K562 (cell line): ENCODE data around the gene JMJD1C. TPM values are rescaled to one million over a fixed set of nuclear protein-coding genes. Genes with fewer than 3 reads are reported as not detected.
A peak's percentile ranks its signal among the peaks of the same experiment; 100 is the strongest.

Experiments
- BCOR ChIP-seq: fragments of 450-650 bp; IDR thresholded peaks from 2 replicates; pipeline ENCODE4 v1.6.1; 2016
- CCAR2 ChIP-seq: fragments of 200-400 bp; formaldehyde crosslinking; IDR thresholded peaks from 2 replicates; pipeline ENCODE4 v1.6.1; 2017; ENCODE audit warnings: mild to moderate bottlenecking, low read depth, low read length
- KAT2B ChIP-seq: IDR thresholded peaks from one replicate; pipeline ENCODE4 v1.6.1; 2012; ENCODE audit warnings: low read depth, mild to moderate bottlenecking, control low read depth, inconsistent platforms, low read length, moderate library complexity
- KLF10 ChIP-seq: fragments of 250-450 bp; sonication (Bioruptor Pico); IDR thresholded peaks from 2 replicates; pipeline ENCODE4 v1.6.1; 2021; ENCODE audit warnings: matching md5 sums
- MITF ChIP-seq: IDR thresholded peaks from 2 replicates; pipeline ENCODE4 v1.6.1; 2014; ENCODE audit warnings: antibody characterized with exemption
- MYNN ChIP-seq, 2 experiments: sonication (generic); formaldehyde crosslinking in 1 of 2; IDR thresholded peaks; 2 replicates each; pipeline versions ENCODE4 v1.5.0 to v1.6.1; 2016 to 2020; ENCODE audit warnings: antibody characterized with exemption in 1 of 2, missing genetic modification reagents in 1 of 2
- PBX2 ChIP-seq, 2 experiments: IDR thresholded peaks in 1 of 2; conservative IDR thresholded peaks in 1 of 2; 2 replicates each; pipeline ENCODE4 v1.6.1; 2016; ENCODE audit warnings: low read depth in 2 of 2, mild to moderate bottlenecking in 1 of 2, missing compliant biosample characterization in 1 of 2, missing genetic modification characterization in 1 of 2, moderate library complexity in 1 of 2
- PML ChIP-seq: IDR thresholded peaks from 2 replicates; pipeline ENCODE4 v1.6.1; 2012; ENCODE audit warnings: low read length, inconsistent platforms
- RHOXF2B ChIP-seq: fragments of 250-450 bp; sonication (Bioruptor Pico); conservative IDR thresholded peaks from 2 replicates; pipeline ENCODE4 v1.5.1; 2021
- SIX5 ChIP-seq, 2 experiments: IDR thresholded peaks; 2 replicates each; pipeline ENCODE4 v1.6.1; 2011; ENCODE audit warnings: low read length in 2 of 2, borderline replicate concordance in 1 of 2, low read depth in 1 of 2, mild to moderate bottlenecking in 1 of 2, moderate library complexity in 1 of 2; ENCODE audit not compliant: insufficient read depth in 1 of 2
- XRCC5 ChIP-seq: fragments of 200-400 bp; formaldehyde crosslinking; IDR thresholded peaks from 2 replicates; pipeline ENCODE4 v1.6.1; 2017; ENCODE audit warnings: low read depth, mild to moderate bottlenecking, low read length
- ZBTB1 ChIP-seq: sonication (generic); formaldehyde crosslinking; IDR thresholded peaks from 2 replicates; pipeline ENCODE4 v1.8.1; 2023; ENCODE audit warnings: missing genetic modification reagents, low read depth, mild to moderate bottlenecking, borderline replicate concordance
- ZNF407 ChIP-seq: fragments of 450-650 bp; IDR thresholded peaks from 2 replicates; pipeline ENCODE4 v1.6.1; 2016; ENCODE audit warnings: low read depth
- ZNF76 ChIP-seq: fragments of 250-450 bp; sonication (Bioruptor Pico); IDR thresholded peaks from 2 replicates; pipeline ENCODE4 v1.4.0; 2020; ENCODE audit warnings: mild to moderate bottlenecking, moderate library complexity, borderline replicate concordance
- polyA plus RNA-seq, 8 experiments: library from polyadenylated mRNA; depleted of rRNA in 4 of 8; stranded (reverse) in 5 of 8; unstranded in 3 of 8; fragments of >200 nt; fragmentation: Nextera tagmentation in 2 of 8; fragmentation: Illumina TruSeq in 1 of 8; extraction: Ambion mirVana in 2 of 8; extraction: Trizol in 1 of 8; gene quantifications; 2 replicates each; pipeline versions ENCODE4 v1.2.1 to v1.2.3, GENCODE V29; 2011 to 2014; ENCODE audit warnings: inconsistent platforms in 1 of 8, missing spikeins in 1 of 8
- total RNA-seq, 7 experiments: library from RNA; depleted of rRNA in 6 of 7; stranded (reverse); fragments of >200 nt in 6 of 7; fragmentation: Illumina TruSeq in 2 of 7; extraction: Trizol in 2 of 7; gene quantifications; 2 replicates each; pipeline versions ENCODE4 v1.2.1 to v1.2.3, GENCODE V29; 2011 to 2021; ENCODE audit warnings: low replicate concordance in 1 of 7

The JMJD1C gene
- total and polyA plus RNA-seq, 9 of the 15 experiments (the other 6 are each of a cell fraction or from before 2014, with no cell fraction given): 25.3 to 68.0 (median 47.2) TPM

GRCh38 chr10:63133056-63133820 is 332.5 kb downstream of the JMJD1C start, which contains the start of gene NRBF2 (continued):
- TF ChIP-seq ZNF407 (no peak), KAT2B (peak; percentile 67), MYNN (IDR thresholded peaks at IDR 0.05) (peak; percentile 72), MYNN (CRISPR knock-in tag; IDR thresholded peaks at IDR 0.05) (no peak), XRCC5 (peak; percentile 77), KLF10 (CRISPR knock-in tag) (no peak), ZBTB1 (CRISPR knock-in tag) (no peak), RHOXF2B (no peak), MITF (0 out of 2 replicates have a peak, but pooled peaks have one; percentile 48), ZNF76 (CRISPR knock-in tag) (0 out of 2 replicates have a peak, but pooled peaks have one; percentile 61), PBX2 (CRISPR knock-in tag; IDR thresholded peaks at IDR 0.05; ENCODE audit: low read depth) (no peak), PBX2 (tag; conservative IDR thresholded peaks at IDR 0.05; ENCODE audit: low read depth) (no peak; the same call in 1 of the 2 replicates), CCAR2 (no peak), BCOR (0 out of 2 replicates have a peak, but pooled peaks have one; percentile 33), SIX5 (IDR thresholded peaks at IDR 0.05; ENCODE audit: borderline replicate concordance in 1 of 2, insufficient read depth in 1 of 2, low read depth in 1 of 2, low read length in 2 of 2) (no peak), PML (peak; percentile 92)
